Endothelial cell of umbilical vein (primary cell): ENCODE data around the gene HS6ST2.

Source experiments
- CTCF ChIP-seq, 2 donors: IDR thresholded peaks; 1 replicate in 1 of 2; 2 replicates in 1 of 2; pipeline ENCODE4 v1.5.1; 2011; ENCODE audit warnings: low read length in 2 of 2, mild to moderate bottlenecking in 2 of 2, moderate library complexity in 2 of 2, control low read depth in 1 of 2, inconsistent platforms in 1 of 2, low read depth in 1 of 2; ENCODE audit not compliant: insufficient read depth in 1 of 2; ENCODE audit errors: extremely low read depth in 1 of 2
- FOS ChIP-seq: IDR thresholded peaks from 2 replicates; pipeline ENCODE4 v1.6.1; 2011; ENCODE audit warnings: mild to moderate bottlenecking, low read length, moderate library complexity, borderline replicate concordance; ENCODE audit not compliant: insufficient read depth
- POLR2A ChIP-seq: IDR thresholded peaks from 2 replicates; pipeline ENCODE4 v1.6.1; 2012; ENCODE audit warnings: low read depth, mild to moderate bottlenecking, control low read depth, low read length

- TF ChIP-seq CTCF (IDR thresholded peaks at IDR 0.05; ENCODE audit: extremely low read depth in 1 of 2, insufficient read depth in 1 of 2, low read depth in 1 of 2, low read length in 2 of 2) (no peak), POLR2A (no peak), FOS (no peak)
These were observed 194.9 kb downstream of the HS6ST2 start for GRCh38 chrX:132763528-132763927.
